AG04450 (cell line): ENCODE measurements around the gene DLG5. TPM values are rescaled to one million over a fixed set of nuclear protein-coding genes. Genes with fewer than 3 reads are reported as not detected.
A peak's percentile ranks its signal among the peaks of the same experiment; 100 is the strongest.

Source experiments
- CTCF ChIA-PET: fragments of 300-600, 350-600 bp; formaldehyde crosslinking; extraction: SDS; loops from one replicate; lab custom pipeline; 2022; ENCODE audit warnings: antibody characterized with exemption, inconsistent platforms; lab: Charles Lee
- POLR2A ChIA-PET: fragments of 350-600 bp; formaldehyde crosslinking; extraction: SDS; loops from one replicate; lab custom pipeline; 2021; ENCODE audit warnings: antibody characterized with exemption, inconsistent platforms; lab: Yijun Ruan, JAX
- DNase-seq: peaks from one replicate; pipeline ENCODE4 v3.0.0-alpha.2; 2011; ENCODE audit warnings: low read depth, low spot score
- H3K27ac ChIP-seq: one replicate; pipeline ENCODE4 v1.5.1; 2012; ENCODE audit warnings: low read depth, low read length, control low read depth
- H3K27me3 ChIP-seq: one replicate; pipeline ENCODE4 v1.6.0; 2012; ENCODE audit warnings: low read length; ENCODE audit not compliant: control insufficient read depth, insufficient read depth
- H3K4me3 ChIP-seq: 2 replicates; pipeline ENCODE4 v1.5.1; 2011; ENCODE audit warnings: mild to moderate bottlenecking, low read depth, low read length, control low read depth
- H3K9me3 ChIP-seq: 2 replicates; pipeline ENCODE4 v1.5.1; 2012; ENCODE audit warnings: low read length; ENCODE audit not compliant: control insufficient read depth, insufficient read depth
- polyA plus RNA-seq: library from polyadenylated mRNA; depleted of rRNA; stranded (reverse); fragments of >200 nt; gene quantifications from 2 replicates; pipeline ENCODE4 v1.2.3, GENCODE V29; 2011
- TF ChIP-seq, protein P1 (sequence below): IDR thresholded peaks from 2 replicates; pipeline ENCODE4 v1.5.1; 2011; ENCODE audit warnings: low read depth, low read length, control low read depth, inconsistent platforms

Gene DLG5
- polyA plus RNA-seq, 1 experiment, result 16.3 TPM

DNA sequence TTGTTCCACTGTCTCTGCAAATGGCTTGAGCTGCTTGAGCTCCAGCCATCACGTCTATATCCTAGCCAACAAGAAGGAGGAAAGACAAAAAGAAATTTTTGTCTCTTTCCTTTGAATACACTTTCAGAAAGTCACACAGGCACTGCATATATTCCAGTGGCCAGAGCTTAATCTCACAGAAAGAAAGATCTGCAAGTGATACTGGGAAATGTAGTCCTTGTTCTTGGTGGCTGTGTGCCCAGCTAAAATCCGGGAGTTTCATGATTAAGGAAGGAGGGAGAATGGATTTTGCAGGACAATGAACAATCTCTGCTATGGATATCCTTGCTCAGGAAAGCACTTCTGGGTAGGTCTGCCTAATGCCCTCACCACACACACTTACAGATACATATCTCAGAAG lies 19.5 kb upstream of the DLG5 start:
- POLR2A ChIA-PET, result no interaction called here
- TF ChIP-seq, protein P1, sequence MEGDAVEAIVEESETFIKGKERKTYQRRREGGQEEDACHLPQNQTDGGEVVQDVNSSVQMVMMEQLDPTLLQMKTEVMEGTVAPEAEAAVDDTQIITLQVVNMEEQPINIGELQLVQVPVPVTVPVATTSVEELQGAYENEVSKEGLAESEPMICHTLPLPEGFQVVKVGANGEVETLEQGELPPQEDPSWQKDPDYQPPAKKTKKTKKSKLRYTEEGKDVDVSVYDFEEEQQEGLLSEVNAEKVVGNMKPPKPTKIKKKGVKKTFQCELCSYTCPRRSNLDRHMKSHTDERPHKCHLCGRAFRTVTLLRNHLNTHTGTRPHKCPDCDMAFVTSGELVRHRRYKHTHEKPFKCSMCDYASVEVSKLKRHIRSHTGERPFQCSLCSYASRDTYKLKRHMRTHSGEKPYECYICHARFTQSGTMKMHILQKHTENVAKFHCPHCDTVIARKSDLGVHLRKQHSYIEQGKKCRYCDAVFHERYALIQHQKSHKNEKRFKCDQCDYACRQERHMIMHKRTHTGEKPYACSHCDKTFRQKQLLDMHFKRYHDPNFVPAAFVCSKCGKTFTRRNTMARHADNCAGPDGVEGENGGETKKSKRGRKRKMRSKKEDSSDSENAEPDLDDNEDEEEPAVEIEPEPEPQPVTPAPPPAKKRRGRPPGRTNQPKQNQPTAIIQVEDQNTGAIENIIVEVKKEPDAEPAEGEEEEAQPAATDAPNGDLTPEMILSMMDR, result no peak
- H3K9me3 ChIP-seq, result peaks cover 9% of the 10 kb centered on the region
- no peak overlapping the region for H3K27ac ChIP-seq
- no peaks in the 10 kb centered on the region for H3K27me3 ChIP-seq
- no peak overlapping the region for H3K4me3 ChIP-seq
- no peak for DNase-seq
- CTCF ChIA-PET, result no interaction called here

DNA sequence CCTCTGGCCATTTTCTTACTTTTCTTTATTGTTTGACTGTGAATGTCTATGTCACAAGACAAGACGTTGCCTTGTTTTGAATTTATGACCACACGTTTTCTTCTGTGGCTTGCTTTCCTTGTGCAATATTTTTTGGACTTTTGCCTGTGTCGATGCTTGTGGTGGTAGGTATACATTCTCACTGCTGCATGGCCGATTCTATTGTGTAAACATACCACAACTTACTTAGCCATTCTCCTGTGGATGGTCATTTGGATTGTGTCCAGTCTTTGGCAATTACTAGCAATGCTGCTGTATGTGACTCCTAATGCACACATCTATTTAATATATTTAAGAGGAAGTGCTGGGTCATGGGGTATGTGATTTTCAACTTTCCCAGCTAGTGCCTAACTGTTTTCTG lies 18.0 kb upstream of the DLG5 start:
- no peaks in the 10 kb centered on the region; the same call in 1 of the 2 replicates for H3K9me3 ChIP-seq
- peak overlapping the region; percentile 11 for H3K27ac ChIP-seq
- H3K27me3 ChIP-seq, result no peaks in the 10 kb centered on the region
- ChIA-PET POLR2A (no interaction called here), CTCF (no interaction called here)
- no peak overlapping the region for H3K4me3 ChIP-seq
- TF ChIP-seq, protein P1, result no peak
- peak; percentile 63 for DNase-seq

DNA sequence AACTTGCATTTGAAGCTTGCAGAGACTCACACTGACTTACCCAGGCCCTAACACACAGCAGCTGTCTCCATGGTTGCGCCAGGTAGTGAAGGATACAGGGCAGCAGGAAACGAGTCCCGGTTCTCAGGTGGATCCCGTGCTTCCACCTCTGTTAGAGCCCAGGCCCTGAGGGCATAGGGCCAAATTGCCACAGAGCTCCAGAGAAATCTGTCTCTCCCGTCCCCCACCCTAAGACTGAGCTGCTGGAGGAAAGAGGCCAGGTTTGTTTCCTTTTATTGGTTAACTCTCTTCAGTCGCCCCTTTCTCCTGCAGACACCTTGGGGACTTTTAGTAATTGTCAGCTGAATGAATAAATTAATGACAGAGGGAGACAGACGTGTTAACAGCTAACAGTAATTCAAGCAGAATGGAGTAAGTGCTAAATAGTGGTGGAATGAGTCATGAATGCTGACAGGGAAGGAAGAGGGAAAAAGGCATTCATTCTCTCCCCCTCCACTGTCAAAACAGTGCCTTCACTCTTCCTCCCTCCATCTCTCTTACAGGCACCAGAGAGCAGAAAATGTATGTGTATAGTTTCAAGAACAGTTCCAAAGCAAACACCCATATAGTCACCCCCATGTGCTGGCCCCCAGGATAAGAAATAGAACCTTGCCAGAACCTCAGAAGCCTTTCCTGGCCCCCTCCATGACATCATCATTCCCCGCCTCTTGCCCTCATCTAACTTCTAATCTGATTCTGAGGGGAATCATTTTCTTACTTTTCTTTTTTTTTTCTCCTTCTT lies 16.8 kb upstream of the DLG5 start:
- H3K27me3 ChIP-seq, result no peaks in the 10 kb centered on the region
- H3K27ac ChIP-seq, result peak overlapping the region; percentile 39
- POLR2A ChIA-PET, result no interaction called here
- CTCF ChIA-PET, result no interaction called here
- TF ChIP-seq, protein P1, result no peak
- DNase-seq, result no peak
- no peak overlapping the region for H3K4me3 ChIP-seq
- H3K9me3 ChIP-seq, result no peaks in the 10 kb centered on the region; the same call in 1 of the 2 replicates

DNA sequence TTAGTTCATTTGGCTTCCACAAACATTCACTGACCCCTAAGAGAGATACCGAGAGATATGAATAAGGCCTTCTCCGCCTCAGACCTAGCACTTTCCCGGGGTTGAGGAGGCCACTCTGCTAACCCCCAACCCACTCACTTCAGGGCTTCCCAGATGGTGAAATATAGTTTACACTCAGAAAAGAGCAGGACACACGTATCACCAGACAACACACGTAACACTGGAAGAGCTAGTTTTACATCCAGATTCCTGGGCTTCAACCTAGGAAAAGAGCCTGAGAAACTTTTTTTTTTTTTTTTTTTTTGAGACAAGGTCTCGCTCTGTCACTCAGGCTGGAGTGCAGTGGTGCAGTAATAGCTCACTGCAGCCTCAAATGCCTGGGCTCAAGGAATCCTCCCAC lies 15.2 kb upstream of the DLG5 start:
- no peak overlapping the region for H3K27ac ChIP-seq
- no peak overlapping the region for H3K4me3 ChIP-seq
- no peaks in the 10 kb centered on the region; the same call in 1 of the 2 replicates for H3K9me3 ChIP-seq
- no peaks in the 10 kb centered on the region for H3K27me3 ChIP-seq
- TF ChIP-seq, protein P1, result no peak
- no peak for DNase-seq
- CTCF ChIA-PET, result no interaction called here
- POLR2A ChIA-PET, result interaction anchor here (0.5 kb wide), 1 partner anchor 30 kb away, joined by 3 read pairs; no protein-coding TSS in a partner anchor

DNA sequence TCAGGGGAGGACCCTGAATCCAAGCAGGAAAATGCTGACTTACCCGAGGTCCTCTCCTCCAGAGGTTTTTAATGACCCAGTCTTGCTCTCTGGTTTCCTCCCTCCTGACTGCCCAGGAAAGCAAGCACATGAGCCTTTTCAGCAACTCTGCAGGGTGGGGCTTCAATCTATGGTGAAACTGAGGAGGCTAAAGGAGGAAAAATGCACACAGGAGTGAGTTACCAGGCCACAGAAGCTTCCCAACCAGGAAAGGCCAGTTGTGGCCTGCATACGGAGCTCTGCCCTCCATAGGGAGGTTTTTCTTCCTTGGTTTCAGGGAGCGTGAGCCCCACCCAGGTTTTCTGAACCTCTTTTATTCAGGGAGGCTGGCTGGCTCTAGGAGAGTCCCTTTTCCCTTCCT lies 14.1 kb upstream of the DLG5 start:
- H3K27me3 ChIP-seq, result no peaks in the 10 kb centered on the region
- no peaks in the 10 kb centered on the region; the same call in 1 of the 2 replicates for H3K9me3 ChIP-seq
- POLR2A ChIA-PET, result interaction anchor here (1.7 to 1.8 kb wide), 2 partner anchors 14 to 31 kb away, joined by 12 to 13 read pairs; partner anchors contain the start of gene DLG5
- no peak for DNase-seq
- no peak overlapping the region for H3K27ac ChIP-seq
- CTCF ChIA-PET, result no interaction called here
- TF ChIP-seq, protein P1, result no peak
- no peak overlapping the region for H3K4me3 ChIP-seq
